Esophagus muscularis mucosa (tissue), 4 donors: ENCODE results near the gene AAR2.

ENCODE experiments used
- EP300 ChIP-seq: sonication (generic); formaldehyde crosslinking; IDR thresholded peaks from one replicate; pipeline ENCODE4 v1.6.1; 2017; ENCODE audit warnings: antibody characterized with exemption
- POLR2A ChIP-seq: fragments of 450-650 bp; IDR thresholded peaks from one replicate; pipeline ENCODE4 v1.6.1; 2017; ENCODE audit warnings: antibody characterized with exemption, moderate library complexity, mild to moderate bottlenecking, low read depth
- POLR2AphosphoS5 ChIP-seq, 2 donors: sonication (generic); formaldehyde crosslinking; IDR thresholded peaks; one replicate each; pipeline ENCODE4 v1.6.1; 2017; ENCODE audit warnings: antibody characterized with exemption in 2 of 2
- TF ChIP-seq, protein P1 (sequence below), 3 experiments: fragments of 200-600 bp in 2 of 3; fragments of 450-650 bp in 1 of 3; sonication (generic) in 2 of 3; IDR thresholded peaks; one replicate each; pipeline ENCODE4 v1.5.1; 2017 to 2019; ENCODE audit warnings: antibody characterized with exemption in 3 of 3, mild to moderate bottlenecking in 2 of 3, moderate library complexity in 1 of 3

GRCh38 chr20:36275441-36276189 is 39.3 kb downstream of the AAR2 start:
- TF ChIP-seq, protein P1, sequence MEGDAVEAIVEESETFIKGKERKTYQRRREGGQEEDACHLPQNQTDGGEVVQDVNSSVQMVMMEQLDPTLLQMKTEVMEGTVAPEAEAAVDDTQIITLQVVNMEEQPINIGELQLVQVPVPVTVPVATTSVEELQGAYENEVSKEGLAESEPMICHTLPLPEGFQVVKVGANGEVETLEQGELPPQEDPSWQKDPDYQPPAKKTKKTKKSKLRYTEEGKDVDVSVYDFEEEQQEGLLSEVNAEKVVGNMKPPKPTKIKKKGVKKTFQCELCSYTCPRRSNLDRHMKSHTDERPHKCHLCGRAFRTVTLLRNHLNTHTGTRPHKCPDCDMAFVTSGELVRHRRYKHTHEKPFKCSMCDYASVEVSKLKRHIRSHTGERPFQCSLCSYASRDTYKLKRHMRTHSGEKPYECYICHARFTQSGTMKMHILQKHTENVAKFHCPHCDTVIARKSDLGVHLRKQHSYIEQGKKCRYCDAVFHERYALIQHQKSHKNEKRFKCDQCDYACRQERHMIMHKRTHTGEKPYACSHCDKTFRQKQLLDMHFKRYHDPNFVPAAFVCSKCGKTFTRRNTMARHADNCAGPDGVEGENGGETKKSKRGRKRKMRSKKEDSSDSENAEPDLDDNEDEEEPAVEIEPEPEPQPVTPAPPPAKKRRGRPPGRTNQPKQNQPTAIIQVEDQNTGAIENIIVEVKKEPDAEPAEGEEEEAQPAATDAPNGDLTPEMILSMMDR (IDR thresholded peaks at IDR 0.05): no peak
- no peak for TF ChIP-seq POLR2AphosphoS5 (IDR thresholded peaks at IDR 0.05)
- no peak for TF ChIP-seq POLR2A
- no peak for TF ChIP-seq EP300
